HepG2 (cell line): Measurements from ENCODE around the gene AKR1A1. TPM values are rescaled to one million over a fixed set of nuclear protein-coding genes. Genes with fewer than 3 reads are reported as not detected.

Experiments
- ATF1 ChIP-seq: IDR thresholded peaks from 2 replicates; pipeline ENCODE4 v1.6.1; 2016; ENCODE audit warnings: mild to moderate bottlenecking, control low read depth
- FOXA1 ChIP-seq, 2 experiments: fragments of 450-650 bp in 1 of 2; sonication (generic) in 1 of 2; formaldehyde crosslinking in 1 of 2; IDR thresholded peaks; 2 replicates each; pipeline versions ENCODE4 v1.4.0 to v1.6.1; 2016 to 2020; ENCODE audit warnings: missing genetic modification reagents in 1 of 2
- HIC2 ChIP-seq: sonication (generic); formaldehyde crosslinking; IDR thresholded peaks from 2 replicates; pipeline ENCODE4 v1.9.0; 2022; ENCODE audit warnings: low read depth, missing genetic modification reagents
- HOXA5 ChIP-seq: sonication (generic); formaldehyde crosslinking; IDR thresholded peaks from 2 replicates; pipeline ENCODE4 v1.4.0; 2020; ENCODE audit warnings: missing genetic modification reagents
- MED1 ChIP-seq: sonication (generic); formaldehyde crosslinking; IDR thresholded peaks from 2 replicates; pipeline ENCODE4 v1.4.0; 2020; ENCODE audit warnings: missing genetic modification reagents
- PPARG ChIP-seq: conservative IDR thresholded peaks from 2 replicates; pipeline ENCODE4 v1.6.1; 2016; ENCODE audit warnings: missing biosample characterization, missing genetic modification reagents
- REPIN1 ChIP-seq: sonication (generic); formaldehyde crosslinking; IDR thresholded peaks from 2 replicates; pipeline ENCODE4 v1.8.0; 2022; ENCODE audit warnings: missing genetic modification reagents, low read depth, mild to moderate bottlenecking, borderline replicate concordance
- TBX2 ChIP-seq: sonication (generic); formaldehyde crosslinking; IDR thresholded peaks from 2 replicates; pipeline ENCODE4 v1.5.0; 2020; ENCODE audit warnings: missing genetic modification reagents, mild to moderate bottlenecking, borderline replicate concordance
- ZFAT ChIP-seq: sonication (generic); formaldehyde crosslinking; conservative IDR thresholded peaks from 2 replicates; pipeline ENCODE4 v1.8.1; 2023; ENCODE audit warnings: missing genetic modification reagents, inconsistent platforms
- ZKSCAN5 ChIP-seq: sonication (generic); formaldehyde crosslinking; IDR thresholded peaks from 2 replicates; pipeline ENCODE4 v1.5.1; 2020; ENCODE audit warnings: mild to moderate bottlenecking, missing genetic modification reagents
- ZNF136 ChIP-seq: sonication (generic); formaldehyde crosslinking; IDR thresholded peaks from 2 replicates; pipeline ENCODE4 v1.8.1; 2022; ENCODE audit warnings: low read depth, mild to moderate bottlenecking, moderate library complexity, missing genetic modification reagents
- ZNF142 ChIP-seq: sonication (generic); formaldehyde crosslinking; IDR thresholded peaks from 2 replicates; pipeline ENCODE4 v1.4.0; 2020; ENCODE audit warnings: missing genetic modification reagents
- ZNF572 ChIP-seq: sonication (generic); formaldehyde crosslinking; IDR thresholded peaks from 2 replicates; pipeline ENCODE4 v1.5.1; 2020; ENCODE audit warnings: mild to moderate bottlenecking, missing genetic modification reagents
- ZNF598 ChIP-seq: sonication (generic); formaldehyde crosslinking; IDR thresholded peaks from 2 replicates; pipeline ENCODE4 v1.5.1; 2020; ENCODE audit warnings: mild to moderate bottlenecking, missing genetic modification reagents, borderline replicate concordance
- ZNF605 ChIP-seq: sonication (generic); formaldehyde crosslinking; IDR thresholded peaks from 2 replicates; pipeline ENCODE4 v1.8.0; 2022; ENCODE audit warnings: mild to moderate bottlenecking, missing genetic modification reagents
- ZNF607 ChIP-seq: sonication (generic); formaldehyde crosslinking; IDR thresholded peaks from 2 replicates; pipeline ENCODE4 v1.5.1; 2020; ENCODE audit warnings: missing genetic modification reagents, mild to moderate bottlenecking, borderline replicate concordance
- ZNF841 ChIP-seq: sonication (generic); formaldehyde crosslinking; IDR thresholded peaks from 2 replicates; pipeline ENCODE4 v1.8.1; 2023; ENCODE audit warnings: missing genetic modification reagents, borderline replicate concordance
- ZSCAN20 ChIP-seq: sonication (generic); formaldehyde crosslinking; IDR thresholded peaks from 2 replicates; pipeline ENCODE4 v1.4.0; 2020; ENCODE audit warnings: missing genetic modification reagents, mild to moderate bottlenecking, borderline replicate concordance
- polyA plus RNA-seq, 8 experiments: library from polyadenylated mRNA; depleted of rRNA in 3 of 8; stranded (reverse) in 7 of 8; unstranded in 1 of 8; fragments of >200 nt; fragmentation: Illumina TruSeq in 4 of 8; extraction: Trizol in 4 of 8; gene quantifications; 2 replicates each; pipeline versions ENCODE4 v1.2.1 to v1.2.3, GENCODE V29; 2011 to 2016; ENCODE audit warnings: low read depth in 4 of 8, missing spikeins in 1 of 8, mixed read lengths in 1 of 8; ENCODE audit not compliant: insufficient read depth in 1 of 8
- total RNA-seq, 5 experiments: library from RNA; depleted of rRNA; stranded (reverse); fragments of >200 nt; fragmentation: Illumina TruSeq; extraction: Trizol; gene quantifications; 2 replicates each; pipeline ENCODE4 v1.2.3, GENCODE V29; 2016; ENCODE audit warnings: low read depth in 1 of 5

Gene AKR1A1
- total and polyA plus RNA-seq, 2 of the 13 experiments (the other 11 are each of a cell fraction or from before 2014, with no cell fraction given) = 181 to 217 TPM

GRCh38 chr1:45521413-45522323, 29.0 kb upstream of the AKR1A1 start, which contains the start of gene PRDX1 (continued):
- TF ChIP-seq ZNF142 (CRISPR knock-in tag) = peak; percentile 97
- 0 out of 2 replicates have a peak, but pooled peaks have one; percentile 29 for TF ChIP-seq ZNF136 (CRISPR knock-in tag)
- TF ChIP-seq HIC2 (CRISPR knock-in tag) = 0 out of 2 replicates have a peak, but pooled peaks have one; percentile 69
- peak; percentile 86 for TF ChIP-seq ZNF605
- no peak; the same call in 1 of the 2 replicates for TF ChIP-seq ZSCAN20 (CRISPR knock-in tag)
- TF ChIP-seq REPIN1 = peak; percentile 97
- peak; percentile 96 for TF ChIP-seq HOXA5 (CRISPR knock-in tag)
- TF ChIP-seq MED1 (CRISPR knock-in tag) = peak; percentile 89
- TF ChIP-seq ZNF841 = peak; percentile 61; the same call in 1 of the 2 replicates
- TF ChIP-seq ZNF607 = 0 out of 2 replicates have a peak, but pooled peaks have one; percentile 62
- no peak for TF ChIP-seq FOXA1 (IDR thresholded peaks at IDR 0.05)
- TF ChIP-seq FOXA1 (CRISPR knock-in tag; IDR thresholded peaks at IDR 0.05) = peak; percentile 41
- peak; percentile 90; the same call in 1 of the 2 replicates for TF ChIP-seq ZNF598 (CRISPR knock-in tag)
- TF ChIP-seq ZKSCAN5 = 0 out of 2 replicates have a peak, but pooled peaks have one; percentile 16
- TF ChIP-seq ZFAT = 0 out of 2 replicates have a peak, but pooled peaks have one; percentile 22
- peak; percentile 84 for TF ChIP-seq PPARG
- TF ChIP-seq ATF1 (CRISPR knock-in tag) = no peak
- TF ChIP-seq ZNF572 (CRISPR knock-in tag) = peak; percentile 85; the same call in 1 of the 2 replicates
- peak; percentile 83 for TF ChIP-seq TBX2 (CRISPR knock-in tag)
